ENCODE data around the gene NEDD4L.
"Not testable (repeated sequence)": the region's sequence is repeated elsewhere in the genome, so short reads cannot be mapped to it uniquely, and the experiment has no call there.

Gene NEDD4L

DNA sequence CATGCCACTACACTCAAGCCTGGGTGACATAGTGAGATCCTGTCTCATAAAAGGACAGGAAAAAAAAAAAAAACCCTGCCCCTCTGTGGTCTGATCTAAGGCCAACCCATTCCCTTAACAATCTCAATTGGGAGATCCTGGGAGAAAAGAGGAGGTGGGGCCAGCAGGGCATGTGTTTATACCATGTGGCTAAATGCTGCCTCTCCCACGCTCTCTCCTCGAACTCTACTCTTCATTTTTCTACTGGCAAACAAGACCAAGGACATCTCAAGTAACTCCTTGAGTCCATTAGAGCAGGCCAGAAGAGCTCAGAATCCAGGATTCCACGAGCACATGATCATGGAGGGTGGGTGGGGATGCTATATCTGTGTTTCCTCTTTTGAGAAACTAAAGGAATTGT is 16.7 kb upstream of the NEDD4L start:
- DNase-seq = no peak

- no peak for DNase-seq
Observed at GRCh38 chr18:58028109-58028784, 15.8 kb upstream of the NEDD4L start.

DNA sequence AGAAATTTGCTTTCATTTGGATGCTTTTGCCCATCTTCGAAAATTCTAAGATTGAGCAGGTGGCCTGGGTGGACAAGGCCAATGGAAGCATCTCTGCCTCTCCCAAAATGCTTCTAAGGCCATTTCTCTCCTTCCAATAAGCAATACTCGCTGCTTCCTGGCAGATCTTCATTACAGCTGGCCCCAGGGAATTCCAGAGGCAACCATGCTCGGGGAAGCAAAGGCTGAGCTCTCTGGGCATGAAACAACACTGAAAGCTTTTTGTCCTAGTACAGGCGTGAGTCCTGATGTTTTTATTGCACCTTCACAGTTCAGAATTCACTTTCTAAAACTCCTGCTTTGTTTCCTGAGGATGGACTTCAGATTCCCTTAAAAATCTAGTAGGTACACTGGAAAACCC is 11.8 kb upstream of the NEDD4L start:
- DNase-seq = no peak

GRCh38 chr18:58033216-58033615 is 10.8 kb upstream of the NEDD4L start:
- DNase-seq = no peak

- no peak for DNase-seq
Observed at GRCh38 chr18:58034370-58034769, 9.7 kb upstream of the NEDD4L start.

GRCh38 chr18:58037163-58037562 is 6.9 kb upstream of the NEDD4L start:
- no peak for DNase-seq

DNA sequence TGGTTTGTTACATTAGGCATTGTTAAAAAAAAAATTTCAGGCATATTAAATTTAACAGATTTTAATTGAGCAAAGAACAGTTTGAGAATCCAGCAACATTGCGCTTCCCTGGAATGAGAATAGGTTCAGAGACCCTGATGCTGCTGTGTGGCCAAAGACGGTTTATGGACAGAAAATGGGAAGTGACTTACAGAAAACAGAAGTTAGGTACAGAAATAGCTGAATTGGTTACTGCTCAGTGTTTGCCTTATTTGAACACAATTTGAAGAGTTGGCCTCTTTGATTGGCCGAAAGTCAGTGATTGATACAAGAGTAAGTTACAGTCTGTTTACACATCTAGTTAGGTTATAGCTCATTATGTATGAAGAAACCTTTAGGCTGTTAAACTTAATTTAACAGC is 6.0 kb upstream of the NEDD4L start:
- no peak for DNase-seq

DNA sequence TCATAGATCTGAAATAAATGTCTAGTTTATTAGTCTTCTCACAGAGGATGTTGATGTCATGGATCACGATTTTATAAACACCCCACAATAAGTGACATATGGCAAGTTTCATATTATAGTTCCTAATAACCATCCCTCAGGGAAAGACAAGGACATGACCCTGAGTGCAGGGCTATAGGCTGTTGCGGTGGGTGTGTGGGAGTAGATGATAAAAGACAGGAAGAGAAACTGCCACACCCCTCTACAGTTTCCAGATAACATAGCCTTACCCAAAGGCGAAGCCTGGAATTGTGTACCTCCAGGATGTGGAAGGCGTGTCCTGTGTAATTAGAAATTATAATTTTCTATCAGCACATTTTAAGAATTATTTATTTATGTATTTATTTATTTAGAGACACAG is 2.4 kb upstream of the NEDD4L start:
- no peak for DNase-seq

DNA sequence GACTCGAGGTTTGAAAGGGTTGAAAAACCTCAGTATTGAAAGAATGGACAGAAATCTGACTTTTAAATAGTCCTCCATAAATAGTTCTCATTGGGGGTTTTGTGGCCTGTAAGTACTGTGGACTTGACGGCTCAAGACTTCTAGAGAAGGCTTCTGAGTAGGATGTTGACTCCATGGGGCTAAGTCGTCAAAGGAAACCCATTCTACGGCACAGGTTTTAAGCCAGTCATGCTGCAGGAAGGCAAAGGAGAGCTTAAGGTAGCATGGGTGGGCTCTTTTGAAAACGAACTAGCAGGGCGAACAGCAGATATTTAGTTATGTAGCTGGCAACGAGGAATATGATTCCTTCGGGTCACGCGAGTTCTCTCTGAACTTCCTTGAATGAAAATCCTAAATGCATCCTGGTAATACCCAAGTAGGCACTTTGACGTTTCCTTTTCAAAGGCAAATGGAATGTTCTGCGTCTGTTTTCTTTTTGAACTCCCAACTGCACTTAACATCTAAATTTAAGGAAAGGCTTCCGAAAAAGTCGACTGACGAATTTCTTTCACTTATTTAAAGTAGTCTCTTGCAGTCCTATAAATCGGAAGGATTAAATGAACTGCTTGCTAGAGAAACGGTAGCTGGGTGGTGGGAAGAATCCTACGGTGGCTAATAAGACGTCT is 1.1 kb upstream of the NEDD4L start:
- no peak for DNase-seq

- peak; percentile 8 for DNase-seq
Observed at GRCh38 chr18:58044370-58045241, 580 bp downstream of the NEDD4L start.

DNA sequence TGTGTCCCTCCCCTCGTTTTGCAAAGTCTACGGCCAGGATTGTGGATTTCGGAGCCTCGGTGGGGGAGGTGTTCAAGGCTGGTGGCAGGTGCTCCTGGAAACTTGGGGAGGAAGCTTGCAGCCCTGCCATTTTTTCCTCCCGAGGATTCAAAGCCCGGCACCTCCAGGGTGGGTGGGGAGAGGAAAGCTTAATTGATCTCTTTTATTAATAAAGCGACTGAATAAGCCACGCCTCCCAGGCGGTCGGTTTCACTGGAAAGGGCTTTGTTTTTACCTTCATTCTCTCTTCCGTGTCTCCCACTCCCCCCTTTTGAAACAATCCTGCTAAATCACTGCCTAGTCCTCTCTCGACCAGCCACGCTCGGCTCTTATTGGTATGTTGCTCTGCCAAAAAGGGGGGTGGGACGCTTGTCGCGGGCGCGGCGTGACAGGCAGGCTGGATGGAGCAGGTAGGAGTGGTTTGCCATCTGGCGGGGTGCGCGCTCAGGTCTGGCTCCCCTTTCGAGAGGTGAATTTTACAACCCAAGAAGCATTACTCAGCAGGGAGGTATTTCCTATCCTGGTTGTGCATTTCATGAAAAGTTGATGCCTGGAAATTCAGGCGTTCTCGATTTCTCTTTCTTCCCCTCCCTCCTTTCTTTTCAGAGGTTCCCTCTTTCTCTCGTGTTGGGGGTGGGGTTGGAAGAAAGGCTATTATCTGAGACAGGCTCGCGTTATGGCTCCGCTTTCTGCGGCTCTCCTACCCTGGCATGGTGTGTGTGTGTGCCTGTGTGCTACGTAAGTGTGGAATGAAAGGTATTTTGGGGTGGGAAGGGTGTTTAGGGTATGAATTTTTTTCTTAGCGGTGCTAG is 1.4 kb downstream of the NEDD4L start:
- DNase-seq = no peak

GRCh38 chr18:58046093-58046793 is 2.2 kb downstream of the NEDD4L start:
- DNase-seq = no peak

GRCh38 chr18:58046794-58047555 is 2.9 kb downstream of the NEDD4L start:
- DNase-seq = no peak

GRCh38 chr18:58047556-58047882 is 3.5 kb downstream of the NEDD4L start:
- DNase-seq = no peak

GRCh38 chr18:58048081-58048642 is 4.1 kb downstream of the NEDD4L start:
- no peak for DNase-seq

GRCh38 chr18:58049000-58049688 is 5.1 kb downstream of the NEDD4L start:
- DNase-seq = no peak

GRCh38 chr18:58050963-58051362 is 6.9 kb downstream of the NEDD4L start:
- not testable (repeated sequence) for DNase-seq

GRCh38 chr18:58051765-58052460 is 7.9 kb downstream of the NEDD4L start:
- DNase-seq = no peak

DNA sequence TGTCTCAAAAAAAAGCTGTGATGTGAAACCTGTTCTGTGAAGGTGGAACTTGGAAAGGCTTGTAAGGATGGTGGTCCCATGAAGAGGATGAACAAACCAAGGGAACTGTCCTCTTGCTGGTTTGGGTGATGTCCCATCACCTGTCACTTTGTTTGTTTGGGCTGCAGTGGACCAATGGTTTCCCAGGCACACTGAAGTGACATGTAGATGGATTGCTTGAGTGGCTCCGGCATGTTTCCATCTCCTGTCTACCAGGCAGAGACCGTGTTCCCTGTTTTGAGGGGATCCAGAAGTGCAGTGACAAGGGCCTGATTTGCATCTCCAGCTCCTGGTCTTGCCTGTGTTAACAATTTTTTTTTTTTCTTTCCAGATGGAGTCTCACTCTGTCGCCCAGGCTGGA is 8.9 kb downstream of the NEDD4L start:
- DNase-seq = no peak

Measured in CD4-positive, alpha-beta T cell treated with Interleukin-4 for 4 hours (primary cell).